HG03039 (cell line): ENCODE measurements around the gene WLS.

Source experiments
- ATAC-seq: cut with Tn5 transposase; IDR thresholded peaks from one replicate; pipeline ENCODE4 v1.9.1; 2021; ENCODE audit warnings: mild to moderate bottlenecking, moderate library complexity; ENCODE audit not compliant: unreplicated experiment

The WLS gene

GRCh38 chr1:68228851-68229250, 3.5 kb downstream of the WLS start:
- ATAC-seq: no peak

DNA sequence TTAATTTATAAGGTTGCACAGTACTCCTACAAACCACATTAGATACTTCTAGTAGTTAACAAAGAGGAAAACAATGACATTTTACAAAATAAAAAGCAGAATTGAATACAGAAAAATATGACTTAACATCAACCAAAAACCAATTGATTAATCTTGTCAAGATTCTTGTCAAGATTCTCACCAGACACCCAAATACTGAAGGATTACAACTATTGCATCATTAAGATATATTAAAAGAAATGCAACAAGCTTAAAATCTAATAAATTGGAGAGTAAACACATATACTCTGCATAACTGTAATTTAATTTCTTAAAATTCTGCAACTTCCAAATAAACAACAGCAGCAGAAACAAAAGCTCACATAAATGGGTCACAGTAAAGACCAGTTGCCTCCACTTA, 4.7 kb downstream of the WLS start:
- ATAC-seq: no peak

- ATAC-seq: no peak
Observed at GRCh38 chr1:68225781-68226180, 6.5 kb downstream of the WLS start.

- ATAC-seq: no peak
Observed at GRCh38 chr1:68223687-68224086, 8.6 kb downstream of the WLS start.

DNA sequence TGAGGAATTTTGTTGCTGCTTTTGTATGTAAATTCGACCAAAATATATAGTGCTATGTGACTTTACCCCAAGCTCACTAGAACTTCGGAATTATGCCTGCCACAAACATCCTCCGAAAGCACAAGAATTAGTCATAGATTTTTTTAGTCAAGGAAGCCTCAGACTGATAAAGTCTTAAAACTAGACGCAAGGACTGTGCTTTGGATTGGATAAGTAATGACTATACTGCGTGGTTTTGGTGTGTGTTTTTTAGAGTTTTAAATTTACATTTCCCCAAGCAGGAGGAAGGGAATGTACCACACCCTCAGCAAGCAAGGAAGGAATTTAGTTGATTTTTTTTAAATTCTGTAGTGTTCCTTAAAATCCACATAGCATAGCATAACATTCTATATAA, 10.3 kb downstream of the WLS start:
- no peak for ATAC-seq

DNA sequence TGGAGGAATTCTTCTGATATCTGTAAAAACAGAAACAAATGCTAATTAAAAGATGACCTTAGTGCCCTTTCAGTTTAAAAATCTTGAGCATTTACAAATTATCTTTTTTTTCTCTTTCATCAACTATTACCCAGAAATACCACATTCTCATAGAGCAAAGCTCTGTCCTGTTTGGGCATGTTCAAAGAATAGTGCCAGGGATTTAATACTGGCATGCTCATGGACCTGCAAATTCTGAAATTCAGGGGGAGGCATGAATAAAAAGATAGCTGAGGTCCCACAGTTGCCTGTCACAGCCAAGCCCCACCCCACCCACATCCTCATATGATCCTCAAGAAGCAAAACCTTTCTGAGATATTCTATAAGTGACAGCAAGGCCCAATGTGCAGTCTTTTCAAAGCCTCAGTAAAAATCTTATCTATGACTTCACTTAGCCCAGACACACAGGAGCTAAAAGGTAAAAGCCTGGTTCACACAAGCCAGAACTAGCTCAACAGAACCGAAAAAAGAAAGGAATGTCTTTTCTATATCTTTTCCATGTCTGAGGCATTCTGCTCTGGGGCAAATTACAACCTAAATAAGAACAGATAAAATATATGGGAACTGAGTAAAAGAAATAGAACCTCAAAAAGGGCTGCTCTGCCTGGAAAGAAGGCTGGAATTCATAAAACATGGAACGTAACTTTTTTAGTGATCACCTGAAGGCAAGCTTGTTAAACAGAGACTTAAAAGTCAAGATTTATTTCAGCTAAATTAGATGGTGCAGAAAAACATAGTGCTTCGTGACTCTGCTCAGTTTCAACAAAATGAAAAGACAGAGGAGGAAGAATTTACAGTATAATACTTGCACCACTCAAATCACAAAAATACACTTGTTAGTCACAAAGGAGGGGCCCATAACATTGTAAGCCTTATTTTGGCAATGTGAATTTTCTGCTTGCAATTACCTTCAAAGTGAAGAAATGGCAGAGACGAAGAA, 11.0 kb downstream of the WLS start:
- no peak for ATAC-seq

GRCh38 chr1:68220420-68220819, 11.9 kb downstream of the WLS start:
- no peak for ATAC-seq

- ATAC-seq: no peak
Observed at GRCh38 chr1:68218490-68218889, 13.8 kb downstream of the WLS start.

- ATAC-seq: no peak
Observed at GRCh38 chr1:68217618-68218017, 14.7 kb downstream of the WLS start.

DNA sequence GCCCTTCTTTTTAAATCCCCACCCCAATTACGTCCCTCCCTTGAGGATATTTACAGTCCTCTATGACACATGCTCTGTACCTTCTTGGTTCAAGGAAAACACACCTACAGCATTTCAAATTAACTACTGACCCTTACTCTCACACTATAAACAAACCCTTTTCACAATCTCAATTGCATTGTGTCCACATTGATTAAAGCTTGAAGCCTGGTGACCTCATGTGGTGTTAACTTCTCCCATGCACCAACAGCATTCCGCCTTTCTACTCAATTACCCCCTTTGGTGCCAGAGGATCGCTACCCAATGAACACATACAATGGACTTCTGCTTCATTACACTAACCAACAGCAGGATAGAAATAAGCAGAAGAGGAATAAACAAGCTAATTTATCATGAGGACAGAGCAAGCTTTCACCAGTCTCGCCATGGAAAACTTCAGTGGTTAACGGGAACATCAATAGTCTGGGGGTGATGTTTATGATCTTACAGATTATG, 15.2 kb downstream of the WLS start:
- no peak for ATAC-seq

GRCh38 chr1:68216089-68216772, 16.1 kb downstream of the WLS start:
- ATAC-seq: no peak

- no peak for ATAC-seq
Observed at GRCh38 chr1:68213843-68214242, 18.5 kb downstream of the WLS start.

GRCh38 chr1:68211761-68212380, 20.5 kb downstream of the WLS start:
- no peak for ATAC-seq

- no peak for ATAC-seq
Observed at GRCh38 chr1:68210829-68211228, 21.5 kb downstream of the WLS start.

GRCh38 chr1:68210027-68210426, 22.3 kb downstream of the WLS start:
- ATAC-seq: no peak

- ATAC-seq: no peak
Observed at GRCh38 chr1:68206848-68207689, 25.3 kb downstream of the WLS start.

GRCh38 chr1:68205794-68206358, 26.4 kb downstream of the WLS start:
- ATAC-seq: no peak

GRCh38 chr1:68204977-68205630, 27.2 kb downstream of the WLS start:
- no peak for ATAC-seq

DNA sequence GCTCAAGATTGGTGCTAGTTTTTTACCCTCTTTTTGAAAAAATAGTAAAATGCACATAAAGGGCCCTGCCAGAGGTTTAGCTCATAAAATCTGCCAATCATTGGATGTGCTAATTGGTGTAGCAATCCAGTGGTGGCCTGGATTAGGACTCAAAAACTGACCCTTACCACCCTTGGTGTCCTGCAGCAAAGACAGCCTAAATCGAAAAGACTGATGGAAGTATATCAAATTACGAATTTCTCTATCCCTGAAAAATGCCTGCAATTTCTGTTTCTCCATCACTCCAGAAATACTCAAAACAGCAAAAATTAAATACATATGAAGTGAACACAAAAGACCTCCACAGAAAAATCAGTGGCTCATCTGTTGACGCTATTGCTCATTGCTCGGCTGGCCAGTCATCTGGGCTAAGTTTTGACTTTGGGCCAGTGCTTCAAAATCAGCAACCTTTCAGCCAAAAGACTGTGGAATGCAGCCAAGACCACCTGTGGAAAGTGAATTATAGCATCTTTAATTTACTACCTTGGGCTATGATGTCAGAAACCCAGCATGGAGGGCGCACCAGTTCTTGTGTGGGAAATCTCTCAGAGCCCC, 30.0 kb downstream of the WLS start:
- no peak for ATAC-seq
